IMR-90 (cell line): ENCODE data around the gene RASL11B. TPM values are rescaled to one million over a fixed set of nuclear protein-coding genes. Genes with fewer than 3 reads are reported as not detected.

Experiments used
- ATAC-seq: fragments of 200-7000 bp; cut with Tn5 transposase; 2 replicates; pipeline ENCODE4 v1.9.1; 2020; ENCODE audit warnings: low read depth, mild to moderate bottlenecking, moderate library complexity
- BruUV-seq: library from RNA; stranded (reverse); fragments of 400-500 nt; replicated peaks from 2 replicates; lab custom pipeline; 2021; lab: Mats Ljungman, UMichigan
- CTCF ChIA-PET: fragments of 300-600 bp; formaldehyde crosslinking; extraction: SDS; loops from one replicate; lab custom pipeline; 2021; ENCODE audit warnings: antibody characterized with exemption; lab: Yijun Ruan, JAX
- POLR2A ChIA-PET: fragments of 300-600 bp; sonication (Branson Sonifier 250); formaldehyde crosslinking; loops from one replicate; lab custom pipeline; 2022; ENCODE audit warnings: antibody characterized with exemption; ENCODE audit not compliant: unreplicated experiment; lab: Charles Lee
- DNase-seq: peaks from one replicate; pipeline ENCODE4 v3.0.0; 2013
- H2AFZ ChIP-seq: replicated peaks from 2 replicates; pipeline ENCODE3; 2013; ENCODE audit warnings: low read length, mild to moderate bottlenecking; ENCODE audit not compliant: poor library complexity
- H2AK5ac ChIP-seq: 2 replicates; pipeline ENCODE4 v1.6.1; 2013; ENCODE audit warnings: low read depth, low read length, inconsistent platforms
- H2AK9ac ChIP-seq: replicated peaks from 2 replicates; pipeline ENCODE3; 2013; ENCODE audit warnings: mild to moderate bottlenecking, low read depth, low read length, moderate library complexity; ENCODE audit not compliant: poor library complexity
- H2BK120ac ChIP-seq: 2 replicates; pipeline ENCODE4 v1.6.1; 2013; ENCODE audit warnings: low read depth, low read length, inconsistent platforms
- H2BK15ac ChIP-seq: 3 replicates; pipeline ENCODE4 v1.6.1; 2013; ENCODE audit warnings: low read depth, low read length, inconsistent platforms
- H2BK20ac ChIP-seq: 2 replicates; pipeline ENCODE4 v1.6.1; 2013; ENCODE audit warnings: low read depth, mild to moderate bottlenecking, inconsistent platforms, low read length, moderate library complexity
- H2BK5ac ChIP-seq: 2 replicates; pipeline ENCODE4 v1.6.1; 2013; ENCODE audit warnings: mild to moderate bottlenecking, low read depth, low read length, inconsistent platforms; ENCODE audit not compliant: poor library complexity, severe bottlenecking
- H3K14ac ChIP-seq: replicated peaks from 2 replicates; pipeline ENCODE4 v1.6.1; 2013; ENCODE audit warnings: low read depth, low read length, inconsistent platforms
- H3K18ac ChIP-seq: 2 replicates; pipeline ENCODE4 v1.6.1; 2013; ENCODE audit warnings: low read depth, low read length, control low read depth
- H3K23ac ChIP-seq: 2 replicates; pipeline ENCODE4 v1.6.1; 2013; ENCODE audit warnings: low read depth, low read length, inconsistent platforms
- H3K27ac ChIP-seq: 2 replicates; pipeline ENCODE4 v1.5.1; 2013; ENCODE audit warnings: mild to moderate bottlenecking, control low read depth, low read length; ENCODE audit not compliant: insufficient read depth
- H3K27me3 ChIP-seq: 2 replicates; pipeline ENCODE4 v1.6.1; 2013; ENCODE audit warnings: low read length; ENCODE audit not compliant: control insufficient read depth, insufficient read depth
- H3K36me3 ChIP-seq: 2 replicates; pipeline ENCODE4 v1.6.1; 2013; ENCODE audit warnings: low read length, mixed read lengths; ENCODE audit not compliant: control insufficient read depth, insufficient read depth
- H3K4ac ChIP-seq: 2 replicates; pipeline ENCODE4 v1.6.1; 2013; ENCODE audit warnings: low read depth, low read length, inconsistent platforms
- H3K4me1 ChIP-seq: 2 replicates; pipeline ENCODE4 v1.6.1; 2013; ENCODE audit warnings: low read length, mixed read lengths; ENCODE audit not compliant: control insufficient read depth, insufficient read depth
- H3K4me2 ChIP-seq: 2 replicates; pipeline ENCODE4 v1.6.1; 2013; ENCODE audit warnings: low read depth, mild to moderate bottlenecking, control low read depth, low read length, moderate library complexity
- H3K4me3 ChIP-seq: 2 replicates; pipeline ENCODE4 v1.5.1; 2013; ENCODE audit warnings: low read depth, mild to moderate bottlenecking, control low read depth, low read length, moderate library complexity; ENCODE audit not compliant: insufficient read depth
- H3K56ac ChIP-seq: 2 replicates; pipeline ENCODE4 v1.6.1; 2013; ENCODE audit warnings: low read length, inconsistent platforms; ENCODE audit not compliant: insufficient read depth; ENCODE audit errors: extremely low read depth
- H3K79me1 ChIP-seq, 2 experiments: 2 replicates each; pipeline ENCODE4 v1.6.1; 2013; ENCODE audit warnings: low read length in 2 of 2, inconsistent platforms in 1 of 2, low read depth in 1 of 2
- H3K9ac ChIP-seq: 2 replicates; pipeline ENCODE4 v1.6.1; 2013; ENCODE audit warnings: low read depth, low read length, control low read depth
- H3K9me1 ChIP-seq: 2 replicates; pipeline ENCODE4 v1.6.1; 2013; ENCODE audit warnings: low read length, inconsistent platforms; ENCODE audit not compliant: insufficient read depth
- H3K9me3 ChIP-seq: 2 replicates; pipeline ENCODE4 v1.6.1; 2013; ENCODE audit warnings: low read length; ENCODE audit not compliant: control insufficient read depth, insufficient read depth
- H4K20me1 ChIP-seq: 2 replicates; pipeline ENCODE4 v1.6.1; 2013; ENCODE audit warnings: low read length, inconsistent platforms; ENCODE audit not compliant: insufficient read depth
- H4K5ac ChIP-seq: 2 replicates; pipeline ENCODE4 v1.6.1; 2013; ENCODE audit warnings: mild to moderate bottlenecking, low read depth, low read length, control low read depth
- H4K8ac ChIP-seq, 2 experiments: 2 replicates each; pipeline ENCODE4 v1.6.1; 2013; ENCODE audit warnings: low read depth in 2 of 2, low read length in 2 of 2, control low read depth in 1 of 2, inconsistent platforms in 1 of 2
- H4K91ac ChIP-seq: 2 replicates; pipeline ENCODE4 v1.6.1; 2013; ENCODE audit warnings: low read depth, low read length, inconsistent platforms; ENCODE audit not compliant: insufficient read depth
- CHD1 ChIP-seq: IDR thresholded peaks from 2 replicates; pipeline ENCODE4 v1.6.1; 2012; ENCODE audit warnings: low read depth, low read length, improper control_type of control experiment
- MAZ ChIP-seq: IDR thresholded peaks from 2 replicates; pipeline ENCODE4 v1.6.1; 2012; ENCODE audit warnings: low read depth, mild to moderate bottlenecking, low read length, improper control_type of control experiment, moderate library complexity, borderline replicate concordance
- MXI1 ChIP-seq: IDR thresholded peaks from 2 replicates; pipeline ENCODE4 v1.6.1; 2012; ENCODE audit warnings: low read depth, mild to moderate bottlenecking, low read length, moderate library complexity, borderline replicate concordance
- NFE2L2 ChIP-seq: fragments of 150-350 bp; IDR thresholded peaks from 2 replicates; pipeline ENCODE4 v1.6.1; 2016; ENCODE audit warnings: low read depth, mild to moderate bottlenecking, low read length
- RFX5 ChIP-seq: IDR thresholded peaks from 2 replicates; pipeline ENCODE4 v1.8.0; 2012; ENCODE audit warnings: low read depth, mild to moderate bottlenecking, low read length, moderate library complexity
- WGBS, 2 experiments: methylation state at CpG; one replicate each; pipeline versions ENCODE4 v1.1.5 to v1.1.7; 2013; ENCODE audit warnings: missing lambda C conversion rate in 2 of 2; ENCODE audit not compliant: insufficient read length in 1 of 2; ENCODE audit errors: extremely low coverage in 2 of 2; 5-methylcytosine and 5-hydroxymethylcytosine counted together
- dilution Hi-C: fragments of 300-500 bp; cut with HindIII; formaldehyde crosslinking; loops from one replicate; pipeline ENCODE4 v1.14.3; 2018; ENCODE audit warnings: low sequenced_read_pairs; ENCODE audit not compliant: unreplicated experiment
- in situ Hi-C: fragments of 300-500 bp; cut with MboI; formaldehyde crosslinking; loops from 3 replicates; pipeline ENCODE4 v1.14.3; 2019; ENCODE audit warnings: low sequenced_read_pairs, inconsistent platforms, mixed read lengths
- intact Hi-C: fragments of 100-400 bp; cut with micrococcal nuclease; formaldehyde crosslinking; loops from 2 replicates; pipeline ENCODE4 v1.10.0; 2022
- polyA plus RNA-seq, 3 experiments: library from polyadenylated mRNA; depleted of rRNA; stranded (reverse); fragments of >200 nt; gene quantifications; 2 replicates each; pipeline ENCODE4 v1.2.3, GENCODE V29; 2012; ENCODE audit warnings: low replicate concordance in 1 of 3
- total RNA-seq: library from RNA; depleted of rRNA; stranded (reverse); fragments of >200 nt; gene quantifications from 2 replicates; pipeline ENCODE4 v1.2.3, GENCODE V29; 2012

RASL11B gene
- total and polyA plus RNA-seq, 2 of the 4 experiments (the other 2 are of a cell fraction), result 0.18 to 0.31 TPM

DNA sequence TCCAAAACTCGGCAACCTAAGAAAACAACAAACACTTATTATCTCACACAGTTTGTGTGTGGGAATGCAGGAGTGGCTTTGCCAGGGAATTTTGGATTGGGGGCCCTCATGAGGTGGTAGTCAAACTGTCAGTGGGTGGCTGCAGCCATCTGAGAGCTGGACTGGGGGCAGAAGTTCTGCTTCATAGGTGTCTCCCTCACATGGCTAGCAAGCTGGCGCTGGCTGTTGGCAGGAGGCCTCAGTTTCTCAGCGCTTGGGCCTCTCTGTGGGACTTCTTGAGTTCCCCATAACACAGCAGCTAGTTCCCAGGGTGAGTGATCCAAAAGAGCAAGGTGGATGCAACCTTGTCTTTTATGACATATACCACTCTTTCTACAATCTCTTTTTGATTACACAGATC lies 26.0 kb upstream of the RASL11B start:
- Histone ChIP-seq H2BK20ac (no peak overlapping the region), H3K27me3 (peaks cover 6% of the 10 kb centered on the region), H3K9me3 (no peaks in the 10 kb centered on the region), H2AK9ac (no peak overlapping the region), H4K20me1 (no peaks in the 10 kb centered on the region), H4K5ac (no peak overlapping the region), H3K79me1 (no peaks in the 10 kb centered on the region), H3K4me2 (no peak overlapping the region), H4K91ac (no peak overlapping the region), H3K4ac (peak overlapping the region; percentile 42; the same call in 1 of the 2 replicates), H3K18ac (no peak overlapping the region), H3K56ac (no peak overlapping the region), H3K23ac (peak overlapping the region; percentile 25; the same call in 1 of the 2 replicates), H3K9me1 (peaks cover 10% of the 10 kb centered on the region), H2BK5ac (no peak overlapping the region), H3K36me3 (no peaks in the 10 kb centered on the region), H3K9ac (no peak overlapping the region), H2AFZ (no peak overlapping the region), H3K14ac (no peak overlapping the region), H4K8ac (no peak overlapping the region), H2AK5ac (peak overlapping the region; percentile 11; the same call in 1 of the 2 replicates), H3K4me3 (no peak overlapping the region), H3K27ac (no peak overlapping the region), H3K4me1 (peaks cover 11% of the 10 kb centered on the region), H2BK120ac (no peak overlapping the region), H2BK15ac (no peak overlapping the region)
- DNase-seq (no peak), ATAC-seq (no peak)
- ChIA-PET POLR2A (no interaction called here), CTCF (no interaction called here)
- WGBS, 2 experiments, result no CpG with 5 or more reads among the region's 3 CpGs
- intact Hi-C loops (no loop called here), dilution Hi-C loops (no loop called here), in situ Hi-C loops (no loop called here)
- BruUV-seq, result no TSS peak
- no peak for TF ChIP-seq MXI1
- TF ChIP-seq CHD1, result no peak
- no peak for TF ChIP-seq RFX5
- TF ChIP-seq NFE2L2, result no peak
- TF ChIP-seq MAZ, result no peak
